ENCODE data around the gene HPCA. TPM values are rescaled to one million over a fixed set of nuclear protein-coding genes. Genes with fewer than 3 reads are reported as not detected.

HPCA gene
- under 1 TPM in 1 of 4 donors, not detected in 3; 0.53 TPM for total RNA-seq

GRCh38 chr1:32886004-32886827 lies at the start of gene HPCA:
TSS of gene HPCA (plus strand) at chr1:32886491. CDS start at chr1:32888899, 2,408 bp downstream.
- peaks cover 0 to 19% (median 3%) of the 10 kb centered on the region in 4 donors for H3K4me1 ChIP-seq
- peaks cover 0 to 16% of the 10 kb centered on the region in 2 donors for H3K27me3 ChIP-seq
- H3K9me3 ChIP-seq = no peaks in the 10 kb centered on the region
- no peak within 1 kb of the TSS for H3K27ac ChIP-seq
- H3K4me3 ChIP-seq = peak within 1 kb of the TSS in 2 of 4 donors; percentile 25 to 35
- no peaks in the 10 kb centered on the region for H3K36me3 ChIP-seq
- TF ChIP-seq CTCF (IDR thresholded peaks at IDR 0.05) (peak in 4 of 6 experiments; percentile 15 to 51 (median 41)), POLR2A (IDR thresholded peaks at IDR 0.05) (no peak)
- DNase-seq = peak in 2 of 3 donors; percentile 57 to 76

- no peak overlapping the region for H3K27ac ChIP-seq
- H3K4me3 ChIP-seq = no peak overlapping the region
- peaks cover 0 to 30% (median 0%) of the 10 kb centered on the region in 3 donors for H3K36me3 ChIP-seq
- no peak for DNase-seq
- no peaks in the 10 kb centered on the region for H3K27me3 ChIP-seq
- no peaks in the 10 kb centered on the region for H3K9me3 ChIP-seq
- H3K4me1 ChIP-seq = no peaks in the 10 kb centered on the region
- TF ChIP-seq POLR2A (IDR thresholded peaks at IDR 0.05) (no peak), CTCF (IDR thresholded peaks at IDR 0.05) (no peak)
Measured at GRCh38 chr1:32848354-32849063, 37.8 kb upstream of the HPCA start.

- no peak overlapping the region for H3K27ac ChIP-seq
- DNase-seq = no peak
- TF ChIP-seq CTCF (IDR thresholded peaks at IDR 0.05) (no peak), POLR2A (IDR thresholded peaks at IDR 0.05) (no peak)
- no peaks in the 10 kb centered on the region for H3K27me3 ChIP-seq
- no peaks in the 10 kb centered on the region for H3K9me3 ChIP-seq
- H3K4me3 ChIP-seq = no peak overlapping the region
- H3K4me1 ChIP-seq = no peaks in the 10 kb centered on the region
- H3K36me3 ChIP-seq = peaks cover 0 to 38% (median 0%) of the 10 kb centered on the region in 3 donors
Measured at GRCh38 chr1:32855861-32856617, 30.3 kb upstream of the HPCA start.

GRCh38 chr1:32858136-32858535 lies 28.2 kb upstream of the HPCA start:
- H3K4me1 ChIP-seq = no peaks in the 10 kb centered on the region
- H3K4me3 ChIP-seq = no peak overlapping the region
- no peak for TF ChIP-seq POLR2A (IDR thresholded peaks at IDR 0.05)
- no peak for TF ChIP-seq CTCF (IDR thresholded peaks at IDR 0.05)
- H3K36me3 ChIP-seq = peaks cover 0 to 36% (median 0%) of the 10 kb centered on the region in 3 donors
- no peaks in the 10 kb centered on the region for H3K27me3 ChIP-seq
- no peak for DNase-seq
- no peak overlapping the region for H3K27ac ChIP-seq
- no peaks in the 10 kb centered on the region for H3K9me3 ChIP-seq

GRCh38 chr1:32858791-32859190 lies 27.5 kb upstream of the HPCA start:
- H3K27ac ChIP-seq = no peak overlapping the region
- H3K36me3 ChIP-seq = peaks cover 0 to 37% (median 0%) of the 10 kb centered on the region in 3 donors
- DNase-seq = no peak
- no peak overlapping the region for H3K4me3 ChIP-seq
- TF ChIP-seq CTCF (IDR thresholded peaks at IDR 0.05) (no peak), POLR2A (IDR thresholded peaks at IDR 0.05) (no peak)
- no peaks in the 10 kb centered on the region for H3K4me1 ChIP-seq
- no peaks in the 10 kb centered on the region for H3K9me3 ChIP-seq
- H3K27me3 ChIP-seq = no peaks in the 10 kb centered on the region

Measured in Peyer's patch (tissue), 4 donors.